MM.1S (cell line): ENCODE results near the gene BCL11A.

ENCODE experiments used
- DNase-seq: peaks from one replicate; pipeline ENCODE4 v3.0.0-alpha.2; 2015
- H2AFZ ChIP-seq: fragments of 300-600 bp; sonication (generic); 2 replicates; pipeline ENCODE4 v1.6.0; 2016; ENCODE audit warnings: antibody characterized with exemption, low read length
- H3F3A ChIP-seq: fragments of 300-600 bp; sonication (generic); 2 replicates; pipeline ENCODE4 v1.6.1; 2016; ENCODE audit warnings: mild to moderate bottlenecking, antibody characterized with exemption, low read length, moderate library complexity, mixed read lengths; ENCODE audit not compliant: insufficient read depth
- H3K27ac ChIP-seq: fragments of 300-600 bp; sonication (generic); 2 replicates; pipeline ENCODE4 v1.5.1; 2016; ENCODE audit warnings: mild to moderate bottlenecking, low read length
- H3K27me3 ChIP-seq: fragments of 300-600 bp; sonication (generic); replicated peaks from 2 replicates; pipeline ENCODE4 v1.6.0; 2016; ENCODE audit warnings: low read length; ENCODE audit not compliant: insufficient read depth
- H3K36me3 ChIP-seq: fragments of 300-600 bp; sonication (generic); replicated peaks from 2 replicates; pipeline ENCODE4 v1.6.1; 2016; ENCODE audit warnings: mild to moderate bottlenecking, low read length, mixed read lengths; ENCODE audit not compliant: insufficient read depth
- H3K4me1 ChIP-seq: fragments of 300-600 bp; sonication (generic); 2 replicates; pipeline ENCODE4 v1.6.1; 2016; ENCODE audit warnings: low read length, mixed read lengths
- H3K4me2 ChIP-seq: fragments of 300-600 bp; sonication (generic); 2 replicates; pipeline ENCODE4 v1.6.0; 2016; ENCODE audit warnings: low read depth, low read length
- H3K4me3 ChIP-seq: fragments of 300-600 bp; sonication (generic); 2 replicates; pipeline ENCODE4 v1.5.1; 2016; ENCODE audit warnings: low read length, mixed read lengths
- H3K79me2 ChIP-seq: fragments of 300-600 bp; sonication (generic); 2 replicates; pipeline ENCODE4 v1.6.1; 2016; ENCODE audit warnings: mixed run types, low read length, mixed read lengths
- H3K9ac ChIP-seq: fragments of 300-600 bp; sonication (generic); 2 replicates; pipeline ENCODE4 v1.6.1; 2016; ENCODE audit warnings: low read length, mixed read lengths
- H3K9me2 ChIP-seq: fragments of 300-600 bp; sonication (generic); replicated peaks from 2 replicates; pipeline ENCODE4 v1.6.1; 2016; ENCODE audit warnings: mild to moderate bottlenecking, low read length, mixed read lengths; ENCODE audit not compliant: insufficient read depth
- H3K9me3 ChIP-seq: fragments of 300-600 bp; sonication (generic); replicated peaks from 2 replicates; pipeline ENCODE4 v1.6.1; 2016; ENCODE audit warnings: mild to moderate bottlenecking, low read length, mixed read lengths; ENCODE audit not compliant: insufficient read depth
- H4K20me1 ChIP-seq: fragments of 300-600 bp; sonication (generic); 2 replicates; pipeline ENCODE4 v1.6.1; 2016; ENCODE audit warnings: mild to moderate bottlenecking, low read length, moderate library complexity, mixed read lengths; ENCODE audit not compliant: insufficient read depth
- EZH2 ChIP-seq: fragments of 300-600 bp; sonication (generic); optimal IDR thresholded peaks from 2 replicates; pipeline ENCODE3; 2017; ENCODE audit warnings: low read depth, mild to moderate bottlenecking, antibody characterized with exemption, low read length, mixed read lengths
- EZH2phosphoT487 ChIP-seq: fragments of 300-600 bp; sonication (generic); IDR thresholded peaks from 2 replicates; pipeline ENCODE4 v1.6.1; 2018; ENCODE audit warnings: antibody characterized with exemption, low read length
- TF ChIP-seq, protein P1 (sequence below): fragments of 300-600 bp; sonication (generic); IDR thresholded peaks from 2 replicates; pipeline ENCODE4 v1.5.1; 2016; ENCODE audit warnings: antibody characterized with exemption, low read length, mixed read lengths

Gene BCL11A

DNA sequence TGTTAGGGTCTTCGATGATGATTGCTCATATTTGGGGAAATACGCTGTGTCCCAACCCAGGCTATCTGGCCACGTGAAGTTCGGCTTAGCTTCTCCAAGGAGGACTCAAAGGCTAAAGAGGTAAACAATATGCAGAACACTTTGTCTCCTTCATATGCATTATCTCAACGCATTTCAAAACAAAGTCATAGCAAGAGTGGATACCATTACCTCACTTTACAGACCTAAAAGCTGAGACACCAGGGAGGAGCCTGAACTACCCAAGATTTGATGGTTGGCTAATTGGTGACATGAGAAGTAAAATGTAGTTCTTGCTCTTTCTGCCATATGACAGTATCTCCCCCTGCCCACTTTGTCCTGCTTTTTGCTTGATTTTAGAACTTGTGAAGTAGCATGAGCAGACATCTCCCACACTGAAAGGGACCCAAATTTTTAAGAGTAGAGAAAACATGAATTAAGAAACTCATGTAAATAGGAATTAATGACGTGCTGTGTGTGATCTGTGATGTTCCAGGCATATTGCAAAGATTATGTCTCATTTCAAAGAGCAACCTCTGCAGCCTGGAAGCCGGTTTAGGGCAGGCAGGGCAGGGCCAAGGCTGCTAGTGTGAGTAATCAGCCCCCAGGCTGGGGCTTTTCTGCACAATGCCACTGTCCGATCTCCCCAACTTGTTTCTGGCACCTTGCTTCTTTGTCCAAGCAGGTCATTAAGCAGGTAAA lies 144.5 kb downstream of the BCL11A start:
- Histone ChIP-seq H4K20me1 (no peaks in the 10 kb centered on the region), H3K79me2 (no peaks in the 10 kb centered on the region), H3K4me1 (no peaks in the 10 kb centered on the region), H3K4me3 (no peak overlapping the region), H3K9me3 (no peaks in the 10 kb centered on the region), H3K4me2 (no peak overlapping the region), H3K27me3 (no peaks in the 10 kb centered on the region), H3K27ac (no peak overlapping the region), H2AFZ (no peak overlapping the region), H3K36me3 (no peaks in the 10 kb centered on the region), H3K9ac (no peak overlapping the region), H3K9me2 (no peaks in the 10 kb centered on the region), H3F3A (no peaks in the 10 kb centered on the region)
- TF ChIP-seq EZH2phosphoT487 (no peak), EZH2 (no peak)
- TF ChIP-seq, protein P1, sequence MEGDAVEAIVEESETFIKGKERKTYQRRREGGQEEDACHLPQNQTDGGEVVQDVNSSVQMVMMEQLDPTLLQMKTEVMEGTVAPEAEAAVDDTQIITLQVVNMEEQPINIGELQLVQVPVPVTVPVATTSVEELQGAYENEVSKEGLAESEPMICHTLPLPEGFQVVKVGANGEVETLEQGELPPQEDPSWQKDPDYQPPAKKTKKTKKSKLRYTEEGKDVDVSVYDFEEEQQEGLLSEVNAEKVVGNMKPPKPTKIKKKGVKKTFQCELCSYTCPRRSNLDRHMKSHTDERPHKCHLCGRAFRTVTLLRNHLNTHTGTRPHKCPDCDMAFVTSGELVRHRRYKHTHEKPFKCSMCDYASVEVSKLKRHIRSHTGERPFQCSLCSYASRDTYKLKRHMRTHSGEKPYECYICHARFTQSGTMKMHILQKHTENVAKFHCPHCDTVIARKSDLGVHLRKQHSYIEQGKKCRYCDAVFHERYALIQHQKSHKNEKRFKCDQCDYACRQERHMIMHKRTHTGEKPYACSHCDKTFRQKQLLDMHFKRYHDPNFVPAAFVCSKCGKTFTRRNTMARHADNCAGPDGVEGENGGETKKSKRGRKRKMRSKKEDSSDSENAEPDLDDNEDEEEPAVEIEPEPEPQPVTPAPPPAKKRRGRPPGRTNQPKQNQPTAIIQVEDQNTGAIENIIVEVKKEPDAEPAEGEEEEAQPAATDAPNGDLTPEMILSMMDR = no peak
- DNase-seq = no peak

DNA sequence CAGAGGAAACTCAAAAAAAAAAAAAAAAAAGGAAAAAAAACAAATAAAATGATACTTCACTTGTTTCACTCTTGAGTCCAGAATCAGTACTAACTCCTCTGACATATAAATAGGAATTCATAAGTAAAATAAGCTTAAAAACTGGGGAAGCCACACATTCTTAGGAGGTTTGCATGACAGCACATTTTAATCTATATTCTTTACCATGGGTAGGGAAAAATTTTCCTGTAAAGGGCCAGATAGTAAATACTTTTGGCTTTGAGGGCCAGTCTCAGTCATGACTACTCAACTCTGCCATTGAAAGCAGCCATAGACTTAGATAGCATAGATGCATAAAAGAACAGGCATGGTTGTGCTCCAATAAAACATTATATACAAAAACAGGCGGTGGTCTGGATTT lies 145.2 kb downstream of the BCL11A start:
- no peaks in the 10 kb centered on the region for H3F3A ChIP-seq
- H3K9me2 ChIP-seq = no peaks in the 10 kb centered on the region
- H4K20me1 ChIP-seq = no peaks in the 10 kb centered on the region
- no peak overlapping the region for H2AFZ ChIP-seq
- no peaks in the 10 kb centered on the region for H3K9me3 ChIP-seq
- H3K79me2 ChIP-seq = no peaks in the 10 kb centered on the region
- TF ChIP-seq, protein P1 = no peak
- no peak overlapping the region for H3K4me2 ChIP-seq
- no peak overlapping the region for H3K9ac ChIP-seq
- no peak overlapping the region for H3K4me3 ChIP-seq
- no peak overlapping the region for H3K27ac ChIP-seq
- H3K36me3 ChIP-seq = no peaks in the 10 kb centered on the region
- H3K4me1 ChIP-seq = no peaks in the 10 kb centered on the region
- no peaks in the 10 kb centered on the region for H3K27me3 ChIP-seq
- no peak for DNase-seq

DNA sequence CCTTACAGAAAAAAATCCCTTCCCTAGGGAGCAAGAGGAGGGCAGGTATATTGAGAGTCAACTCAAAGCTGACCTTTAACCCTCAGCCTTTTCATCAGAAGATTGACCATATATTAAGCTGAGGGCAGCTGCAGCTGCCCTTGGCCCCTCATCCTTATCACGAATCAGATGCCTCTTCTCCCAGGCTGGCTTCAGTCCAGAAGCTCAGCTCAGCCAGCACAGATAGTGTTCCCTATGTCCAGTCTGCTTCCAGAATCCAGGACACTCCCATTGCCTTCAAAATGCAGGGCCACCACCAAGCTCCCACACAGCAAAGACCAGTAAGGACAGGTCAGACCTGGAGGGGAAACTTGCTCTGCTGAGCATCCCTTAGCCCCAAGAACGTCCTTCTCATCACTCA lies 146.1 kb downstream of the BCL11A start:
- Histone ChIP-seq H4K20me1 (no peaks in the 10 kb centered on the region), H3K9me2 (no peaks in the 10 kb centered on the region), H3F3A (no peaks in the 10 kb centered on the region), H3K79me2 (no peaks in the 10 kb centered on the region), H3K4me3 (no peak overlapping the region), H3K9ac (no peak overlapping the region), H3K4me1 (no peaks in the 10 kb centered on the region), H3K27ac (no peak overlapping the region), H3K9me3 (no peaks in the 10 kb centered on the region), H2AFZ (no peak overlapping the region), H3K4me2 (no peak overlapping the region), H3K27me3 (no peaks in the 10 kb centered on the region), H3K36me3 (no peaks in the 10 kb centered on the region)
- DNase-seq = no peak
- TF ChIP-seq, protein P1 = no peak
- TF ChIP-seq EZH2phosphoT487 = no peak
- TF ChIP-seq EZH2 = no peak
